ENCODE measurements around the gene TRIP4. TPM values are rescaled to one million over a fixed set of nuclear protein-coding genes. Genes with fewer than 3 reads are reported as not detected.

The TRIP4 gene
- total RNA-seq, 1 experiment from 2014 or later: 18.3 TPM

- Histone ChIP-seq H3K27ac (ENCODE audit: low read depth, low read length) (no peak overlapping the region), H3K79me2 (ENCODE audit: insufficient read depth, low read length) (peaks cover 49% of the 10 kb centered on the region), H3K9ac (ENCODE audit: low read length) (no peak overlapping the region), H3K27me3 (ENCODE audit: insufficient read depth, low read length) (no peaks in the 10 kb centered on the region), H3K4me2 (ENCODE audit: low read length) (no peak overlapping the region), H2AFZ (ENCODE audit: low read depth, low read length, poor library complexity, severe bottlenecking) (no peak overlapping the region), H3K9me3 (ENCODE audit: control insufficient read depth in 1 of 2, insufficient read depth in 1 of 2, low read depth in 1 of 2, low read length in 2 of 2) (no peaks in the 10 kb centered on the region), H3K4me3 (replicated peaks in 1 of 2; ENCODE audit: low read depth in 1 of 2, low read length in 2 of 2) (no peak overlapping the region), H3K9me2 (ENCODE audit: insufficient read depth) (no peaks in the 10 kb centered on the region), H4K20me1 (ENCODE audit: insufficient read depth) (peaks cover 3% of the 10 kb centered on the region; the same call in 1 of the 2 replicates), H3K4me1 (ENCODE audit: control insufficient read depth in 1 of 2, insufficient read depth in 2 of 2, low read length in 2 of 2) (peaks cover 0 to 4% of the 10 kb centered on the region in 2 experiments; a peak in 2 of 4 replicates), H3K36me3 (ENCODE audit: control insufficient read depth in 1 of 2, insufficient read depth in 2 of 2, low read length in 2 of 2) (0 out of 4 replicates have a peak, but pooled peaks cover 0 to 2% of the 10 kb centered on the region in 2 experiments)
- BruUV-seq (replicated peaks): no TSS peak
- no peak for DNase-seq (ENCODE audit: low read depth, low spot score)
- RAD21 ChIA-PET (ENCODE audit: low non-redundant PET in 1 of 2, low total read pairs in 2 of 2, uncharacterized antibody in 2 of 2, unreplicated experiment in 2 of 2): no interaction called here
- intact Hi-C loops (cut with micrococcal nuclease): no loop called here
- ATAC-seq: no peak
- CTCF ChIA-PET: no interaction called here
- POLR2A ChIA-PET: no interaction called here
- TF ChIP-seq CBX3 (IDR thresholded peaks at IDR 0.05; ENCODE audit: low read depth) (no peak), SIN3A (IDR thresholded peaks at IDR 0.05; ENCODE audit: low read depth) (no peak), EGR1 (IDR thresholded peaks at IDR 0.05; ENCODE audit: low read depth) (no peak), YY1 (IDR thresholded peaks at IDR 0.05; ENCODE audit: extremely low read depth, insufficient replicate concordance, low read depth, low read length) (no peak), EZH2phosphoT487 (IDR thresholded peaks at IDR 0.05; ENCODE audit: borderline replicate concordance) (no peak), SRF (IDR thresholded peaks at IDR 0.05; ENCODE audit: low read depth) (no peak), ZFX (IDR thresholded peaks at IDR 0.05) (no peak), ATF3 (IDR thresholded peaks at IDR 0.05) (no peak), CEBPB (IDR thresholded peaks at IDR 0.05; ENCODE audit: low read depth) (no peak), CTCF (IDR thresholded peaks at IDR 0.05 in 2 of 3, conservative IDR thresholded peaks at IDR 0.05 in 1 of 3; ENCODE audit: borderline replicate concordance in 1 of 3, insufficient read depth in 1 of 3, low read depth in 2 of 3, low read length in 2 of 3) (no peak), SP1 (IDR thresholded peaks at IDR 0.05; ENCODE audit: low read depth) (no peak), ZNF274 (IDR thresholded peaks at IDR 0.05; ENCODE audit: low read depth, low read length) (no peak), ELF1 (IDR thresholded peaks at IDR 0.05; ENCODE audit: borderline replicate concordance, low read depth) (no peak), TCF7L2 (IDR thresholded peaks at IDR 0.05; ENCODE audit: borderline replicate concordance, extremely low read depth, insufficient read depth, insufficient read length) (no peak), ZBTB33 (IDR thresholded peaks at IDR 0.05; ENCODE audit: extremely low read depth, insufficient replicate concordance, low read length) (no peak), EZH2 (IDR thresholded peaks at IDR 0.05) (no peak), RAD21 (IDR thresholded peaks at IDR 0.05; ENCODE audit: low read depth) (no peak), JUND (IDR thresholded peaks at IDR 0.05) (no peak)
These were observed 43.8 kb upstream of the TRIP4 start for GRCh38 chr15:64343841-64344240.

Data from HCT116 (cell line).